DMS114 treated with DMSO at 0.1 percent for 48 hours (cell line): Measurements from ENCODE around the gene FGF11.
"Not testable (repeated sequence)": the region's sequence is repeated elsewhere in the genome, so short reads cannot be mapped to it uniquely, and the experiment has no call there.

Experiments used
- DNase-seq: peaks from one replicate; lab custom pipeline; 2025; ENCODE audit not compliant: unreplicated experiment; lab: John Stamatoyannopoulos, UW

FGF11 gene

GRCh38 chr17:7460850-7461660 is 21.7 kb downstream of the FGF11 start:
- DNase-seq: no peak

DNA sequence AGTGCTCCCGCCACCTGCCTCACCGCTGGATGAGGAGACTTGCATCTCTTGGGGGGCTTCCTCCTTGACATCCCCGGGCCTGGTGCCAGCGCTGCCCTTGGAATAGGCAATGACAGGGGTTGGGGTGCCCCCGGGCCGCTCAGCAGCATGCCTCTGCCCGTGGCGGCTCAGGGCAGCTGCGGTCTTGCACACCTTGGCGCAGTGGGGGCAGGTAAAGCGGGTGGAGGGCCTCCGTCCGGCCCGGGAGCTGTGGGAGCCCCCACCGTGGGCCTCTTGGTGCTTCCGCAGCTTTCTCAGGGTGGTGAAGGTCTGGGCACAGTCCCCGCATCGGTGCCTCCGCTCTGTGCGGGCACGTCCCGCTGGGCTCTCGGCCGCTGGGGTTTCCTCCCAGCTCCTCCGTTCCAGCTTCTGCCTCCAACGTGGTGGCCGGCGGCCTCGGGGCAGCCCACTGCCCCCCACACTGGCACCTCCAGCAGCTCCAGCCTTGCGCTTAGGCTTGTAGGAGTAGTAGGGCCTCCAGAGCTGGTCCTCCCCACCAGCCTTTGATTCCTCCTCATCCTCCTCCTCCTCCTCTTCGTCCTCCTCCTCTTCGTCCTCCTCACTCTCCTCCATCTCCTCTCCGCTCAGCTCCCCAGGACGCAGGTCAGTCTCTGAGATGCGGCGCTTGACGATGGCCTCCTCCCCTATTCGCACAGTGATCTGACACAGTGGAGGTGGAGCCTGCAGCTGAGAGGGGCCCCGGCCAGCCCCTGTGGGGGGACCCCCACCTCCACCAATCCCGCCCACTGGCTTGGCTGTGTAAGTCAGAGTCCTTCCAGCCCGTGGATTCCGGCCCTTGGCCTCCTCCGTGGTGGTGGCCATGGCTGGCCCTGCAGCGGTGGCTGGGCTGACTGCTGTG is 23.4 kb downstream of the FGF11 start:
- DNase-seq: no peak

- no peak for DNase-seq
These were observed 24.1 kb downstream of the FGF11 start for GRCh38 chr17:7463372-7463846.

GRCh38 chr17:7464081-7464480 is 24.8 kb downstream of the FGF11 start:
- no peak for DNase-seq

- no peak for DNase-seq
These were observed 26.4 kb downstream of the FGF11 start for GRCh38 chr17:7465597-7466275.

- no peak for DNase-seq
These were observed 27.0 kb downstream of the FGF11 start for GRCh38 chr17:7466318-7466638.

DNA sequence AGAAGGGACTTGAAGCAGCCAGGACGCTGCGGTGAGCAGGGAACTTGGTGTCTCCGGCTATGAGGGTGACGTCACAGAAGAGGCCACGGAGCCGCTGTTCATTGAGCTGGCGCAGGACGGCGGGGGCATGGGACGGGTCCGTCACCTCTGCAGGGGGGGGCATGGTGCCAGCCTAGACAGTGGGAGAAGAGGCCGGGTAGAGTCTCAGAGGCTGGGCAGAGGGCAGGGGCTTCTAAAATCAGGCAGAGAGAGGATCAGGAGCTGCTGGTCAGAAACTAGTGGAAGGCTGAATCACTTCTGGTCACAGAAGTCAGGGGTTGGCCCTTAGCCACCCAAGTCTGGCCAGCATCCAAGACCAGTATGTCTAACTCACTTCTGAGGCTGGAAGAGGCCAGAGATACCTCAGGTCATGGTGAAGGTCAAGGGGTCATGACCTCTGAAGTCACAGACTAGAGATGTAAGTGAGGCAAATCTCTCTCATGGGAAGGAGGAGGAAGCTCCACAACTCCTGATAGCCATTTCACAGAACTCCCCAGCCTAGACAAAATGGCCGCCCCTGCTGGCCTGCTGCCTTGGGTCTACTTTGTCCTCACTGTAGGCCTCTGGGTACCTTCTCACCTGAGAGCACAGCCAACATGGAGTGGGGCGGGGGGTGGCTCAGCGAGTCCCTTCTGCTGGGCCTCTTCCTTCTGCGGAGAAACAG is 27.5 kb downstream of the FGF11 start:
- DNase-seq: no peak

- no peak for DNase-seq
These were observed 28.2 kb downstream of the FGF11 start for GRCh38 chr17:7467498-7467897.

DNA sequence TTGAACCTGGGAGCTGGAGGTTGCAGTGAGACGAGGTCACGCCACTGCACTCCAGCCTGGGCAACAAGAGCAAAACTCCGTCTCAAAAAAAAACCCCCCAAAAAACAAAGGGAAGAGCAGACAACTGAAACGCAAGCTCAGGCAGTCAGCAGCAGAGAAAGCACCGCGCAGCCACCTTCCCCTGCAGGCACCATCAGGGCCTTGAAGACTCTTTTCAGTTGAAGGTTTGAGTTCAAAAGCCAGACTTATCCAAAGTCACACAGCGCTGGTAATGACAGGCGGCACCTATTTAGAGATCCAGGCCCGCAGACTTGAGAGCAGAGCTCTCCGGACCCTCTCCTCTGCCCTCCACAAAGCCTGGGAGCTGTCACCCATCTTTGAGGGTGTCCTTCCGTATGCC is 29.0 kb downstream of the FGF11 start:
- no peak for DNase-seq

DNA sequence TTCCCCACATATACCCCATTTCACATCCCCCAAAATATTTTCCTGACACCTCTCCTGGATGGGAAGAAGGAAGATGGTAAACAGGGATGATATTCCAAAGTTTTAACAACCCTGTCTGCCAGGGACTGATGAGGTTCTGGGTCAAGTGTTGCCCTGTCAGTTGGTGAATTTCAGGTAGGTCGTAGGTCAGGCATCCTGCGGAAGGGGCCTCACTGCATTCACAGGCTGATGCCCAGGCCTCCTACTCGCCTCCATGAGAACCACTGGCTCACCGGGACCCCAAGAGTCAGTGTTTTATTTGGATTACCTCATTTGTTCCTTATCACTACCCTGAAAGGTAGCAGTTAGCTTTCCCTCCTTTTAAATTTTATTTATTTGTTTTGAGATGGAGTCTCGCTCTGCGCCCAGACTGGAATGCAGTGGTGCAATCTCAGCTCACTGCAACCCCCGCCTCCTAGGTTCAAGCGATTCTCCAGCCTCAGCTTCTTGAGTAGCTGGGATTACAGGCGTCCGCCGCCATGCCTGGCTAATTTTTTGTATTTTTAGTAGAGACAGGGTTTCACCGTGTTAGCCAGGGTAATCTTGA is 29.6 kb downstream of the FGF11 start:
- DNase-seq: no peak

DNA sequence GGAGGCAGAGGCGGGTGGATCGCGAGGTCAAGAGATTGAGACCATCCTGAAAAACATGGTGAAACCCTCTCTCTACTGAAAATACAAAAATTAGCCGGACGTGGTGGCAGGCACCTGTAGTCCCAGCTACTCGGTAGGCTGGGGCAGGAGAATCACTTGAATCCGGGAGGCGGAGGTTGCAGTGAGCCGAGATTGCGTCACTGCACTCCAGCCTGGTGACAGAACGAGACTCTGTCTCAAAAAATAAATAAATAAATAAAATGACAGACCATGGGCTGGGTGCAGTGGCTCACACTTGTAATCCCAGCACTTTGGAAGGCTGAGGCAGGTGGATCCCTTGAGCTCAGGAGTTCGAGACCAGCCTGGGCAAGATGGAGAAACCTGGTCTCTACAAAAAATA is 30.5 kb downstream of the FGF11 start:
- DNase-seq: not testable (repeated sequence)

DNA sequence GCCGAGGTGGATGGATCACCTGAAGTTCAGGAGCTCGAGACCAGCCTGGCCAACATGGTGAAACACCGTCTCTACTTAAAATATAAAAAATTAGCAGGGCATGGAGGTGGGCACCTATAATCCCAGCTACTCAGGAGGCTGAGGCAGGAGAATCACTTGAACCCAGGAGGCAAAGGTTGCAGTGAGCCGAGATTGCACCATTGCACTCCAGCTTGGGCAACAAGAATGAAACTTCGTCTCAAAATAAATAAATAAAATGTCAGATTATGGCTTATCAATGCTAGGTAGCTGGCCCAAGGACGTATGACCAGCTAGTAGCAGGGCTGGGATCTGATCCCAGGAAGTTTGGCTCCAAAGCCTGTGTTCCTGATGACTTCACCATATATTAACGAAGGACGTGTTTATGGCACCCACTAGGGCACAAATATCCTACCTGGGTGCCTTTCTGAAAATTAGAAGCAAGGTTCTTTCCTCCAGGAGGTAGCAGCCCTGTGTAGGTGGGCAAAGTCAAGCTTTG is 31.2 kb downstream of the FGF11 start:
- not testable (repeated sequence) for DNase-seq

DNA sequence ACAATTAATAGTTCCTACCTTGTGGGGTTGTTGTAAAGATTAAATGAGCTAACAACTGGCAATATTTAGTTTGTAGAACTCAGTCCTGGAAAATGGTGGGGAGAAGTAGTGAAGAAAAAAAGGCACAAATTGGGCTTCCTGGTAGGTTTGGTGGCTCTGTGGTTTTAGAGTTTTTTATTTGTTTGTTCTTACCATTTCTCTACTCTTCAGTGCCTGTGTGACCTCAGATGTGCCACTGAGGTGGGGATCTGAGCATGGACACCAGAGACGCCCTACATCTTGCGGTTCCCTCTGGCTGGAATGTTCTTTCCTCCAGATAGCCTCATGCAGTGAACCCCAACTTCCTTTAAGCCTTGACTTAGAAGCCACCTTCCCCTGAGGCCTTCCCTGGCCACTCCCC is 32.4 kb downstream of the FGF11 start:
- DNase-seq: no peak

- DNase-seq: not testable (repeated sequence)
These were observed 35.5 kb downstream of the FGF11 start for GRCh38 chr17:7474767-7475166.

DNA sequence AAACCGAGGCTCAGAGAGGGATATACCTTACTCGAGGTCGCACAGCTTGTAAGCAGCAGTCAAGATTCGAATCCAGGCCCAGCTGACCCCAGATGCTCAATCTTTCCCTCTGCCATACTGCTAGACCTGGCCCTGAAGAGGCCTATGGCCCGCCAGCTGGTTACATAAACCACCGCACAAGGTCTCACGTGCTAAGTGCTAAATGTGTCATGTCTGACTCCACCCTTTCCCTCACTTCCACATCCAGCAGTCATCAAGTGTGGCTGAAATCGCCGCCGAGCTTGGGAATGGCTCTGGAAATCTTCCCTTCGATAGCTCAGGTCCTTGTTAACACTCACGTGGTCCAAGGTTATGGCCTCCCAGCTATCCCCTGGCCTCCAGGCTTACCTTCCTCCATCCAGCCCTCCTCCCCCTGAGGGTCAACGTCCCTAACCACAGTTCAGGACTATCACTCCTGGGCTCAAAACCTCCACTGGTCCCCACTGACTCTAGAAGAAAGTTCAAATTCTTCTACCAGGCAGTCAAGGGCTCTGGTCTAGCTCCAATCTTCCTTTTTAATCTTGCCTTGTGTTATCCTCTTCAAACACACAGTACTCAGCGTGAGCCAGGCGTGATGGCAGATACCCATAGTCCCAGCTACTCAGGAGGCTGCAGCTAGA is 36.6 kb downstream of the FGF11 start:
- DNase-seq: no peak

DNA sequence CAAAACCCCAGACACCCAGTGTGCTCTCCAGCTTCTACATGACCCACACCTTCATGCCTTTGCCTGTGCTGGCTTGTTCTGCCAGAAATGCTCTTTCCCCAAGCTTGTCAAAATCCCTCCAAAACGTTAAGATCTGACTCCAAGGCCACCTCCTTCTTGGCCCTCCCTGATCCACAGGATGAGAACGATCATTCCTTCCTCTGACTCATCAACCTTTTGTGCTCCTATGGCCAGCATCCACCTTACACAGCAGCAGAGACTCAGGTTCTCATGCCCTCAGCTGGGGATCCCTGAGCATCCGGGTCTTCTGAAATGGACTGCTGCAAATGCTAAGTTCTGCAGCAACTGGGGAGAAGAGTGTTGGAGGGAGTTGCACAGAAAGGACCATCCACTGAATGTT is 37.2 kb downstream of the FGF11 start:
- DNase-seq: no peak

DNA sequence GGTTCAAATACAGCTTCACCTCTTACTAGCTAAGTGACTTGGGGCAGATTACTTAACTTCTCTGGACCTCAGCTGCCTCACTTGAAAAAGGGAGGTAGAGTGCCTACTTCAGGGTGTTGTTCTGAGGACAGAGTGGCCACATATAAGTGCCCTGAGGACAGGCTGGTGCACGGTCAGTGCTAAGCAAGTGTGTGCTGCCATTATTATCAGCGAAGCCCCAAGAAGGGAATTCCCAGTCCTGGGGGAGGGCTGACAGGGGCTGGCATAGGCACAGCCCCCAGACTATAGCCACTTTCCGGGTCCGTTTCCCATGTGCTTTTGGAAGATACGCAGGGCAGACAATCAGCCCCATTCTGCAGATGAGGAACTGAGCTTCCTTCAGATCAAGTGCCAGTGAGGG is 37.6 kb downstream of the FGF11 start:
- DNase-seq: no peak

DNA sequence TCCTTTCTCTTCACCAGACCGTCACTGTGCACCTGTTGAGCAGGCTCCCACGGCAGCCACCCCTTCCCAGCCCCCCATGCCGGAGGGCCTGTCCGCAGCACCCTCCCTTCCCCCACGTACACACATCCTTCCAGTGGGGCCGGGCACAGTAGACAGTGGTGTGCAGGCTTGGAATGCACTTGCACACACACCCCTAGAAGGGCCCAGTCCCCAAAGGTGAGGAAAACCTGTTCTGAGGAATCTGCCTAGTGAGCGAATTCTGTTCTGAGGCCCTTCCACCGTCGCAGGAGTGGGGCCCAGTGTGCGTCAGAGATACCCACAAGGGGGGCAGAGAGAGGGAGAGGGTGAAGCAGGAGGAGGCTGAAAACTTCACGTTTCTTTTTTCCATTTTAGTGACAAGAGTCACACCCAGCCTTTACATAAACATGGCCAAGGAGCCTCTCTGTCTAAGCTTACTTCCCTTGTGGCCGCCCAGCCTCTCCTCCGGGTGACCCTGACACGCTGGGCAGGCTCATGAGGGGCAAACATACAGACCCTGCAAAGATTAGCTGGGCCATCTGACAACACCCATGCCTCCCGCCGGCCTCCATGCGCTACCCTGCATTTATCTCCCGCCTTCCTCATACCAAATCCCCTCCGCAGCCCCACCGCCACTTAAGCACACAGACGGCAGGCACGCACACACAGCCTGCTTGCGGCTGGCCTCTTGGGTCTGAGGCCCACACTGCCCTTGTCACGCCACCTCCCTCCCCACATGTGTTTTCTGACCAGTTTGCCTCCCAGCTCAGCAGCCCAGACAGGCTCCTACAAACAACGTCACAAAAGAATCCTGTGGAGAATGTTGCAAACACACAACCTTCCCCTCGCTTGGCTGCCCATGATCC is 38.3 kb downstream of the FGF11 start:
- no peak for DNase-seq
